DOHH2 (cell line): ENCODE results near the gene PRKAG1.

ENCODE experiments used
- H3F3A ChIP-seq: fragments of 200-600 bp; sonication (generic), shearing (Covaris generic); 2 replicates; pipeline ENCODE4 v1.6.0; 2016; ENCODE audit warnings: antibody characterized with exemption, mild to moderate bottlenecking; ENCODE audit not compliant: control insufficient read depth, insufficient read depth
- H3K27ac ChIP-seq: fragments of 200-600 bp; sonication (generic); 2 replicates; pipeline ENCODE4 v1.5.1; 2014; ENCODE audit warnings: low read depth, mild to moderate bottlenecking, low read length, moderate library complexity
- H3K27me3 ChIP-seq: fragments of 200-600 bp; sonication (generic); 2 replicates; pipeline ENCODE4 v1.6.1; 2014; ENCODE audit warnings: mild to moderate bottlenecking, low read length, mixed read lengths; ENCODE audit not compliant: control insufficient read depth
- H3K36me3 ChIP-seq: fragments of 200-600 bp; sonication (generic); 2 replicates; pipeline ENCODE4 v1.6.1; 2014; ENCODE audit warnings: mild to moderate bottlenecking, low read length, moderate library complexity, mixed read lengths; ENCODE audit not compliant: control insufficient read depth
- H3K4me1 ChIP-seq: fragments of 200-600 bp; sonication (generic); 2 replicates; pipeline ENCODE4 v1.6.1; 2014; ENCODE audit warnings: mild to moderate bottlenecking, low read length, mixed read lengths; ENCODE audit not compliant: control insufficient read depth
- H3K4me2 ChIP-seq: fragments of 200-600 bp; sonication (generic); 2 replicates; pipeline ENCODE4 v1.6.0; 2014; ENCODE audit warnings: mild to moderate bottlenecking, low read length, moderate library complexity
- H3K4me3 ChIP-seq: fragments of 200-600 bp; sonication (generic); 2 replicates; pipeline ENCODE4 v1.5.1; 2014; ENCODE audit warnings: mild to moderate bottlenecking, low read length, mixed read lengths
- H3K79me2 ChIP-seq: fragments of 200-600 bp; sonication (generic); 2 replicates; pipeline ENCODE4 v1.6.1; 2014; ENCODE audit warnings: mild to moderate bottlenecking, low read length, mixed read lengths; ENCODE audit not compliant: control insufficient read depth
- H3K9me2 ChIP-seq: fragments of 200-600 bp; sonication (generic); replicated peaks from 2 replicates; pipeline ENCODE4 v1.6.1; 2014; ENCODE audit warnings: mild to moderate bottlenecking, low read length, mixed read lengths; ENCODE audit not compliant: control insufficient read depth
- H3K9me3 ChIP-seq: fragments of 200-600 bp; sonication (generic); 2 replicates; pipeline ENCODE4 v1.6.1; 2014; ENCODE audit warnings: antibody characterized with exemption, low read length, mixed read lengths; ENCODE audit not compliant: control insufficient read depth, insufficient read depth
- H4K20me1 ChIP-seq: fragments of 200-600 bp; sonication (generic); 2 replicates; pipeline ENCODE4 v1.6.0; 2014; ENCODE audit warnings: low read depth, mild to moderate bottlenecking, antibody characterized with exemption, low read length, moderate library complexity; ENCODE audit not compliant: control insufficient read depth, insufficient read depth
- CTCF ChIP-seq: fragments of 200-600 bp; sonication (generic); IDR thresholded peaks from one replicate; pipeline ENCODE4 v1.5.1; 2014; ENCODE audit warnings: antibody characterized with exemption, mild to moderate bottlenecking, low read depth, low read length; ENCODE audit not compliant: poor library complexity, severe bottlenecking
- EZH2phosphoT487 ChIP-seq: fragments of 200-600 bp; sonication (generic); IDR thresholded peaks from 2 replicates; pipeline ENCODE4 v1.6.1; 2017; ENCODE audit warnings: borderline replicate concordance, mild to moderate bottlenecking, antibody characterized with exemption, low read length, moderate library complexity, mixed read lengths

PRKAG1 gene

GRCh38 chr12:48969160-48969771 is 49.3 kb downstream of the PRKAG1 start:
- no peaks in the 10 kb centered on the region; the same call in 1 of the 2 replicates for H4K20me1 ChIP-seq
- peaks cover 56% of the 10 kb centered on the region for H3K27me3 ChIP-seq
- peaks cover 36% of the 10 kb centered on the region for H3K4me1 ChIP-seq
- H3K27ac ChIP-seq: no peak overlapping the region
- H3K79me2 ChIP-seq: no peaks in the 10 kb centered on the region
- H3K4me2 ChIP-seq: no peak overlapping the region
- H3F3A ChIP-seq: no peaks in the 10 kb centered on the region; the same call in 1 of the 2 replicates
- H3K9me3 ChIP-seq: no peaks in the 10 kb centered on the region
- TF ChIP-seq CTCF: no peak
- TF ChIP-seq EZH2phosphoT487: no peak; the same call in 1 of the 2 replicates
- H3K9me2 ChIP-seq: no peaks in the 10 kb centered on the region
- H3K4me3 ChIP-seq: no peak overlapping the region
- H3K36me3 ChIP-seq: no peaks in the 10 kb centered on the region

DNA sequence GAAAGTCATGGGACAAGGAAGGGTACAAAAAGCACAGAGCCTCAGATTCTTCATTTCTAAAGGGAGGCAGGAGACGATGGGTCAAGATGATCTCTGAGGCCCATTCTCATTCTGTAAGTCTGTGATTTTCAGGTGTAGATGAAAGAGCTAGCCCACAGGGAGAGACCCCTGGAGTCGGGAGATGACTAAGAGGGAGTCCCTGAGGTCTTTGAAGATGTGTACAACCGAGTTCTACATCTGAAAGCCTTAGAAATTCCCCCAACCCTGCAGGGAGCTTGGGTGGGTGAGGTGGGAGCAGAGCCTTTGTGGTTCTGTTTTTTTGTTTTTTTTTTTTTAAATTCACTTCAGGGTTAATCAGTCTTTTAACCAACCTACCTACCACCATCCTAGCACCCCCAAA is 50.1 kb downstream of the PRKAG1 start:
- Histone ChIP-seq H3K27ac (no peak overlapping the region), H3K9me3 (no peaks in the 10 kb centered on the region), H3K27me3 (peaks cover 49% of the 10 kb centered on the region), H3K79me2 (no peaks in the 10 kb centered on the region), H3K4me2 (no peak overlapping the region), H3F3A (no peaks in the 10 kb centered on the region; the same call in 1 of the 2 replicates), H4K20me1 (no peaks in the 10 kb centered on the region; the same call in 1 of the 2 replicates), H3K36me3 (no peaks in the 10 kb centered on the region), H3K9me2 (no peaks in the 10 kb centered on the region), H3K4me3 (no peak overlapping the region), H3K4me1 (peaks cover 36% of the 10 kb centered on the region)
- TF ChIP-seq CTCF: no peak
- TF ChIP-seq EZH2phosphoT487: no peak

GRCh38 chr12:48967991-48968390 is 50.6 kb downstream of the PRKAG1 start:
- H3K79me2 ChIP-seq: no peaks in the 10 kb centered on the region
- H3F3A ChIP-seq: no peaks in the 10 kb centered on the region; the same call in 1 of the 2 replicates
- H3K4me3 ChIP-seq: no peak overlapping the region
- peaks cover 44% of the 10 kb centered on the region for H3K27me3 ChIP-seq
- H3K9me2 ChIP-seq: no peaks in the 10 kb centered on the region
- no peak overlapping the region for H3K27ac ChIP-seq
- no peak for TF ChIP-seq CTCF
- TF ChIP-seq EZH2phosphoT487: no peak
- no peaks in the 10 kb centered on the region for H3K9me3 ChIP-seq
- peaks cover 36% of the 10 kb centered on the region for H3K4me1 ChIP-seq
- no peaks in the 10 kb centered on the region for H3K36me3 ChIP-seq
- H4K20me1 ChIP-seq: no peaks in the 10 kb centered on the region; the same call in 1 of the 2 replicates
- no peak overlapping the region for H3K4me2 ChIP-seq
